Suprapubic skin (tissue), 4 donors: ENCODE measurements around the gene FBLIM1.

Experiments
- POLR2A ChIP-seq, 2 donors: fragments of 450-650 bp; IDR thresholded peaks; one replicate each; pipeline ENCODE4 v1.6.1; 2017; ENCODE audit warnings: antibody characterized with exemption in 2 of 2, mild to moderate bottlenecking in 2 of 2, moderate library complexity in 2 of 2
- POLR2AphosphoS5 ChIP-seq, 3 donors: sonication (generic); formaldehyde crosslinking; IDR thresholded peaks; one replicate each; pipeline ENCODE4 v1.6.1; 2017; ENCODE audit warnings: antibody characterized with exemption in 3 of 3
- TF ChIP-seq, protein P1 (sequence below), 2 donors: fragments of 200-600 bp in 1 of 2; fragments of 450-650 bp in 1 of 2; sonication (generic) in 1 of 2; IDR thresholded peaks; one replicate each; pipeline ENCODE4 v1.5.1; 2016 to 2019; ENCODE audit warnings: antibody characterized with exemption in 2 of 2, mild to moderate bottlenecking in 1 of 2, moderate library complexity in 1 of 2

DNA sequence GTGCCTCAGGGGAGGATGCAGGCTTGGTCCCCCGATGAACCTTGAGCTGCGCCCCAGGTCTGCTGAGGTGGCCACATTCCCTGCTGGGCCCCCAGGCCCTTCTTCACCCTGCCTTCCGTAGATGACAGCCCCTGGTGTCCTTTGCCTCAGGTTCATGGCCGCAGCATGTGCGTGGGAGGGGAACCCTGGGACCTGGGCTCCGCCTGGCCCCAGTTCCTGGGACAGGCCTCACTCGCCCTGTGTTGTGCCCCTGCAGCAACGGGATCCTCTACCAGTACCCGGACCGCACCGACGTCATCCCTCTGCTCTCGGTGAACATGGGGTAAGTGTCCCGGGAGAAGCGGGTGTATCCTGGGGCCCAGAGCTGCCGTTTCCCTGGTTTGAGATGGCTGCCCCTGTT, 27.7 kb upstream of the FBLIM1 start:
- TF ChIP-seq POLR2A (IDR thresholded peaks at IDR 0.05) (no peak), POLR2AphosphoS5 (IDR thresholded peaks at IDR 0.05) (no peak)
- TF ChIP-seq, protein P1, sequence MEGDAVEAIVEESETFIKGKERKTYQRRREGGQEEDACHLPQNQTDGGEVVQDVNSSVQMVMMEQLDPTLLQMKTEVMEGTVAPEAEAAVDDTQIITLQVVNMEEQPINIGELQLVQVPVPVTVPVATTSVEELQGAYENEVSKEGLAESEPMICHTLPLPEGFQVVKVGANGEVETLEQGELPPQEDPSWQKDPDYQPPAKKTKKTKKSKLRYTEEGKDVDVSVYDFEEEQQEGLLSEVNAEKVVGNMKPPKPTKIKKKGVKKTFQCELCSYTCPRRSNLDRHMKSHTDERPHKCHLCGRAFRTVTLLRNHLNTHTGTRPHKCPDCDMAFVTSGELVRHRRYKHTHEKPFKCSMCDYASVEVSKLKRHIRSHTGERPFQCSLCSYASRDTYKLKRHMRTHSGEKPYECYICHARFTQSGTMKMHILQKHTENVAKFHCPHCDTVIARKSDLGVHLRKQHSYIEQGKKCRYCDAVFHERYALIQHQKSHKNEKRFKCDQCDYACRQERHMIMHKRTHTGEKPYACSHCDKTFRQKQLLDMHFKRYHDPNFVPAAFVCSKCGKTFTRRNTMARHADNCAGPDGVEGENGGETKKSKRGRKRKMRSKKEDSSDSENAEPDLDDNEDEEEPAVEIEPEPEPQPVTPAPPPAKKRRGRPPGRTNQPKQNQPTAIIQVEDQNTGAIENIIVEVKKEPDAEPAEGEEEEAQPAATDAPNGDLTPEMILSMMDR (IDR thresholded peaks at IDR 0.05) = no peak
